HG02588 (cell line): Measurements from ENCODE around the gene PIAS4.

Source experiments
- ATAC-seq: cut with Tn5 transposase; IDR thresholded peaks from one replicate; pipeline ENCODE4 v1.9.1; 2021; ENCODE audit warnings: mild to moderate bottlenecking, moderate library complexity; ENCODE audit not compliant: unreplicated experiment

PIAS4 gene

GRCh38 chr19:4068047-4068966, 60.8 kb downstream of the PIAS4 start:
- no peak for ATAC-seq

- no peak for ATAC-seq
Observed at GRCh38 chr19:4069331-4069959, 61.9 kb downstream of the PIAS4 start.

- no peak for ATAC-seq
Observed at GRCh38 chr19:4071610-4072009, 64.1 kb downstream of the PIAS4 start.

GRCh38 chr19:4075373-4075772, 67.8 kb downstream of the PIAS4 start:
- ATAC-seq, result no peak

- no peak for ATAC-seq
Observed at GRCh38 chr19:4077007-4077374, 69.5 kb downstream of the PIAS4 start.

- no peak for ATAC-seq
Observed at GRCh38 chr19:4077800-4078684, 70.5 kb downstream of the PIAS4 start.

GRCh38 chr19:4080473-4080872, 72.9 kb downstream of the PIAS4 start:
- ATAC-seq, result no peak

GRCh38 chr19:4081441-4082129, 74.0 kb downstream of the PIAS4 start:
- no peak for ATAC-seq

GRCh38 chr19:4082172-4082571, 74.6 kb downstream of the PIAS4 start:
- ATAC-seq, result no peak

GRCh38 chr19:4083677-4084546, 76.4 kb downstream of the PIAS4 start:
- ATAC-seq, result no peak

- no peak for ATAC-seq
Observed at GRCh38 chr19:4084547-4084877, 77.0 kb downstream of the PIAS4 start.

- no peak for ATAC-seq
Observed at GRCh38 chr19:4086411-4086867, 78.9 kb downstream of the PIAS4 start.

GRCh38 chr19:4087787-4088679, 80.5 kb downstream of the PIAS4 start:
- no peak for ATAC-seq

- no peak for ATAC-seq
Observed at GRCh38 chr19:4088975-4089374, 81.4 kb downstream of the PIAS4 start.
